Activated CD8-positive, alpha-beta T cell treated with anti-CD3 and anti-CD28 coated beads for 36 hours (primary cell): Measurements from ENCODE around the gene SPTAN1. TPM values are rescaled to one million over a fixed set of nuclear protein-coding genes. Genes with fewer than 3 reads are reported as not detected.

ENCODE experiments used
- ATAC-seq: fragments of 200-7000 bp; cut with Tn5 transposase; one replicate; pipeline ENCODE4 v1.10.0; 2021; ENCODE audit warnings: mild to moderate bottlenecking, moderate library complexity
- CTCF ChIA-PET: fragments of 350-600 bp; sonication (Branson Sonifier 250); formaldehyde crosslinking; loops from one replicate; lab custom pipeline; 2021; ENCODE audit warnings: antibody characterized with exemption; lab: Charles Lee
- POLR2A ChIA-PET: fragments of 350-600 bp; sonication (Branson Sonifier 250); formaldehyde crosslinking; loops from one replicate; lab custom pipeline; 2021; ENCODE audit warnings: antibody characterized with exemption; lab: Charles Lee
- DNase-seq: peaks from one replicate; pipeline ENCODE4 v3.0.0-alpha.2; 2020
- H3K27ac Mint-ChIP-seq: one replicate; pipeline ENCODE4 v1.8.0; 2021; ENCODE audit warnings: mild to moderate bottlenecking, mixed read lengths
- H3K27me3 Mint-ChIP-seq: one replicate; pipeline ENCODE4 v1.8.0; 2021; ENCODE audit warnings: mixed read lengths
- H3K36me3 Mint-ChIP-seq: one replicate; pipeline ENCODE4 v1.8.0; 2021; ENCODE audit warnings: low read depth, mixed read lengths
- H3K4me1 Mint-ChIP-seq: one replicate; pipeline ENCODE4 v1.8.0; 2021; ENCODE audit warnings: low read depth, mixed read lengths
- H3K4me3 Mint-ChIP-seq: one replicate; pipeline ENCODE4 v1.8.0; 2021; ENCODE audit warnings: mild to moderate bottlenecking, moderate library complexity, mixed read lengths
- H3K9me3 Mint-ChIP-seq: one replicate; pipeline ENCODE4 v1.8.0; 2021; ENCODE audit warnings: mixed read lengths
- CTCF ChIP-seq: fragments of 200-600 bp; IDR thresholded peaks from one replicate; pipeline ENCODE4 v1.8.0; 2022; ENCODE audit warnings: antibody characterized with exemption, mild to moderate bottlenecking
- intact Hi-C: fragments of 100-400 bp; cut with micrococcal nuclease; formaldehyde crosslinking; loops from one replicate; pipeline ENCODE4 v1.10.0; 2022
- total RNA-seq, 2 experiments: library from RNA; stranded (reverse); gene quantifications; one replicate each; pipeline ENCODE4 v1.2.3, GENCODE V29; 2021

Gene SPTAN1
- total RNA-seq, 2 experiments from 2014 or later = 178 to 183 TPM

DNA sequence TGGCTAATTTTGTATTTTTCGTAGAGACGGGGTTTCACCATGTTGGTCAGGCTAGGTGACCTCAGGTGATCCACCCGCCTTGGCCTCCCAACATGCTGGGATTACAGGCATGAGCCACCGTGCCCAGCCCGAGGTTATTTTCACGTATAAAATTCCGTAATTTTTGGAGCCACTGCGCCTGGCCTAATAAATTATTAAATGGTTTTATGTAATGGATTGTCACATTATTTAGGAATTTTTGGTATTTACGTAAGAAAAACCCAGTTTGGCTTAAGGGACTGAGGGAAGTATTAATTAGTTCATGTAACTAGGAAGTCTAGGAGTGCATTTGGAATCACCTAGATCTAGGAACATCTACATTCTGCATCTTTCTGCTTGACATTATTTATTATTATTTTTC is 39.6 kb upstream of the SPTAN1 start:
- no peaks in the 10 kb centered on the region for H3K9me3 Mint-ChIP-seq
- CTCF ChIA-PET = no interaction called here
- intact Hi-C loops = no loop called here
- H3K27me3 Mint-ChIP-seq = no peaks in the 10 kb centered on the region
- ATAC-seq = no peak
- peaks cover 38% of the 10 kb centered on the region for H3K36me3 Mint-ChIP-seq
- H3K4me3 Mint-ChIP-seq = no peak overlapping the region
- no peak overlapping the region for H3K27ac Mint-ChIP-seq
- POLR2A ChIA-PET = interaction anchor here (0.7 kb wide), 1 partner anchor 481 kb away, joined by 3 read pairs; no protein-coding TSS in a partner anchor
- H3K4me1 Mint-ChIP-seq = peaks cover 15% of the 10 kb centered on the region
- TF ChIP-seq CTCF = no peak
- DNase-seq = no peak

GRCh38 chr9:128521956-128522355 is 30.4 kb upstream of the SPTAN1 start:
- H3K27ac Mint-ChIP-seq = no peak overlapping the region
- H3K36me3 Mint-ChIP-seq = peaks cover 41% of the 10 kb centered on the region

GRCh38 chr9:128523199-128523925 is 29.0 kb upstream of the SPTAN1 start:
- POLR2A ChIA-PET = no interaction called here
- TF ChIP-seq CTCF = no peak
- ATAC-seq (no peak), DNase-seq (no peak)
- intact Hi-C loops = no loop called here
- Mint-ChIP-seq H3K9me3 (peaks cover 2% of the 10 kb centered on the region), H3K27me3 (no peaks in the 10 kb centered on the region), H3K27ac (no peak overlapping the region), H3K4me3 (no peak overlapping the region), H3K36me3 (peaks cover 35% of the 10 kb centered on the region), H3K4me1 (no peaks in the 10 kb centered on the region)
- CTCF ChIA-PET = no interaction called here

More at GRCh38 chr9:128521956-128522355, 30.4 kb upstream of the SPTAN1 start:
- DNase-seq (no peak), ATAC-seq (no peak)
- no peaks in the 10 kb centered on the region for H3K27me3 Mint-ChIP-seq
- intact Hi-C loops = no loop called here
- TF ChIP-seq CTCF = no peak
- H3K4me3 Mint-ChIP-seq = no peak overlapping the region
- peaks cover 2% of the 10 kb centered on the region for H3K9me3 Mint-ChIP-seq
- no peaks in the 10 kb centered on the region for H3K4me1 Mint-ChIP-seq
- POLR2A ChIA-PET = no interaction called here
- CTCF ChIA-PET = no interaction called here

- H3K36me3 Mint-ChIP-seq = peaks cover 33% of the 10 kb centered on the region
- no peak for TF ChIP-seq CTCF
- no peaks in the 10 kb centered on the region for H3K9me3 Mint-ChIP-seq
- intact Hi-C loops = no loop called here
- H3K27ac Mint-ChIP-seq = no peak overlapping the region
- H3K27me3 Mint-ChIP-seq = no peaks in the 10 kb centered on the region
- H3K4me3 Mint-ChIP-seq = no peak overlapping the region
- ATAC-seq = no peak
- ChIA-PET POLR2A (interaction anchor here (0.7 kb wide), 1 partner anchor 18 kb away, joined by 3 read pairs; no protein-coding TSS in a partner anchor), CTCF (no interaction called here)
- no peak for DNase-seq
- H3K4me1 Mint-ChIP-seq = no peaks in the 10 kb centered on the region
Observed at GRCh38 chr9:128526720-128527119, 25.7 kb upstream of the SPTAN1 start.

- Mint-ChIP-seq H3K27ac (no peak overlapping the region), H3K4me1 (no peaks in the 10 kb centered on the region), H3K27me3 (no peaks in the 10 kb centered on the region), H3K36me3 (peaks cover 27% of the 10 kb centered on the region), H3K9me3 (no peaks in the 10 kb centered on the region), H3K4me3 (no peak overlapping the region)
- ATAC-seq = no peak
- intact Hi-C loops = no loop called here
- CTCF ChIA-PET = interaction anchor here (1.6 kb wide), 1 partner anchor 90 kb away, joined by 4 read pairs; no protein-coding TSS in a partner anchor
- POLR2A ChIA-PET = interaction anchor here (1.1 kb wide), 1 partner anchor 301 kb away, joined by 3 read pairs; the partner anchor contains the start of gene SPOUT1
- DNase-seq = no peak
- TF ChIP-seq CTCF = no peak
Observed at GRCh38 chr9:128528445-128529160, 23.8 kb upstream of the SPTAN1 start.
